Uterus (tissue), 2 donors: ENCODE data around the gene PIK3CB.

Source experiments
- POLR2A ChIP-seq, 2 donors: fragments of 450-650 bp; IDR thresholded peaks; one replicate each; pipeline ENCODE4 v1.6.1; 2016; ENCODE audit warnings: antibody characterized with exemption in 2 of 2, mild to moderate bottlenecking in 1 of 2, moderate library complexity in 1 of 2
- TF ChIP-seq, protein P1 (sequence below), 4 experiments: fragments of 200-600 bp in 2 of 4; fragments of 450-650 bp in 2 of 4; sonication (generic) in 2 of 4; IDR thresholded peaks; one replicate each; pipeline ENCODE4 v1.5.1; 2016 to 2019; ENCODE audit warnings: antibody characterized with exemption in 4 of 4, mild to moderate bottlenecking in 2 of 4, moderate library complexity in 1 of 4

DNA sequence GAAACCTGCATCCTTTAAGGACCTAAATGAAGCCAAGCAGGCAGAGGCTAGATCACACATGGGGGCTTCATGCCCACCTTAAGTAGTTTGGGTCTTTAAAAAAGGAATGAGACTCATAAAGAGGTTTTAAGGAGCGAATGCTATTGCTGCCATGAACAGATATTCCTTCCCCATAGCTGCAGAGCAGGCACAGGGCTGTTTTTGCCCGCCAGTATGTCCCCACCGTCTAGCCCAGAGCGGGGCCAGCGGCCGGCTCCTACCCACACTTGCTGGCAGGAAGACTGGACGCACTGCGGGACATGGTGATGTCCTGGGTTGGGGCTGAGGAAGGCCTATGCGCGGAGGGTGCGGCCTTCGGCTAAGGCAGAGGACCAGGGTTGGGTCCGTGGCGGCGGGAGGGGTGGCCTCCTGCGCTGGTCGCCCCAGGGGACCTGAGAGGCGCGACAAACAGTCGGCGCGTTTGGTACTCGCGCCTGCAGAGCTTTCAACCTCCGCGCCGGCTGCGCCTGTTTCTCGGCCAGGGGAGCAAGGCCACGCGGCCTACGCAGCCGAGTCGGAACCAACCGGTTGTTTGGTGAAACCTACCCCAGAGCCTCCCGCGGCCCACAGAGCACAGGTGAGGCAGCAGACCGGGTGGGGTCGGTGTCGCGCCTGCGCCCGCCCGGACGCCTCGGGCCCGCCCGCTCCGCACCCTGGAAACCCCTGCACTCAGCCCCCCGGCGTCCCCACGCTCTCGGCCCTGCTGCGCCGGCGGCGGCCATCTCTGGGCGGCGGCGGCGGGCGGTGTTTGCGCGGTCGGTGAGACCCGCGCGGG lies 226.2 kb downstream of the PIK3CB start, which contains the start of gene FAIM:
- TF ChIP-seq, protein P1, sequence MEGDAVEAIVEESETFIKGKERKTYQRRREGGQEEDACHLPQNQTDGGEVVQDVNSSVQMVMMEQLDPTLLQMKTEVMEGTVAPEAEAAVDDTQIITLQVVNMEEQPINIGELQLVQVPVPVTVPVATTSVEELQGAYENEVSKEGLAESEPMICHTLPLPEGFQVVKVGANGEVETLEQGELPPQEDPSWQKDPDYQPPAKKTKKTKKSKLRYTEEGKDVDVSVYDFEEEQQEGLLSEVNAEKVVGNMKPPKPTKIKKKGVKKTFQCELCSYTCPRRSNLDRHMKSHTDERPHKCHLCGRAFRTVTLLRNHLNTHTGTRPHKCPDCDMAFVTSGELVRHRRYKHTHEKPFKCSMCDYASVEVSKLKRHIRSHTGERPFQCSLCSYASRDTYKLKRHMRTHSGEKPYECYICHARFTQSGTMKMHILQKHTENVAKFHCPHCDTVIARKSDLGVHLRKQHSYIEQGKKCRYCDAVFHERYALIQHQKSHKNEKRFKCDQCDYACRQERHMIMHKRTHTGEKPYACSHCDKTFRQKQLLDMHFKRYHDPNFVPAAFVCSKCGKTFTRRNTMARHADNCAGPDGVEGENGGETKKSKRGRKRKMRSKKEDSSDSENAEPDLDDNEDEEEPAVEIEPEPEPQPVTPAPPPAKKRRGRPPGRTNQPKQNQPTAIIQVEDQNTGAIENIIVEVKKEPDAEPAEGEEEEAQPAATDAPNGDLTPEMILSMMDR (IDR thresholded peaks at IDR 0.05), result peak in 1 of 4 experiments; percentile 12
- TF ChIP-seq POLR2A (IDR thresholded peaks at IDR 0.05), result peak in 1 of 2 donors; percentile 32
